HG03103 (cell line): ENCODE data around the gene AQP12A.
"Not testable (repeated sequence)": the region's sequence is repeated elsewhere in the genome, so short reads cannot be mapped to it uniquely, and the experiment has no call there.

Source experiments
- ATAC-seq: cut with Tn5 transposase; IDR thresholded peaks from one replicate; pipeline ENCODE4 v1.9.1; 2021; ENCODE audit warnings: low read depth; ENCODE audit not compliant: unreplicated experiment

The AQP12A gene, protein sequence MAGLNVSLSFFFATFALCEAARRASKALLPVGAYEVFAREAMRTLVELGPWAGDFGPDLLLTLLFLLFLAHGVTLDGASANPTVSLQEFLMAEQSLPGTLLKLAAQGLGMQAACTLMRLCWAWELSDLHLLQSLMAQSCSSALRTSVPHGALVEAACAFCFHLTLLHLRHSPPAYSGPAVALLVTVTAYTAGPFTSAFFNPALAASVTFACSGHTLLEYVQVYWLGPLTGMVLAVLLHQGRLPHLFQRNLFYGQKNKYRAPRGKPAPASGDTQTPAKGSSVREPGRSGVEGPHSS

DNA sequence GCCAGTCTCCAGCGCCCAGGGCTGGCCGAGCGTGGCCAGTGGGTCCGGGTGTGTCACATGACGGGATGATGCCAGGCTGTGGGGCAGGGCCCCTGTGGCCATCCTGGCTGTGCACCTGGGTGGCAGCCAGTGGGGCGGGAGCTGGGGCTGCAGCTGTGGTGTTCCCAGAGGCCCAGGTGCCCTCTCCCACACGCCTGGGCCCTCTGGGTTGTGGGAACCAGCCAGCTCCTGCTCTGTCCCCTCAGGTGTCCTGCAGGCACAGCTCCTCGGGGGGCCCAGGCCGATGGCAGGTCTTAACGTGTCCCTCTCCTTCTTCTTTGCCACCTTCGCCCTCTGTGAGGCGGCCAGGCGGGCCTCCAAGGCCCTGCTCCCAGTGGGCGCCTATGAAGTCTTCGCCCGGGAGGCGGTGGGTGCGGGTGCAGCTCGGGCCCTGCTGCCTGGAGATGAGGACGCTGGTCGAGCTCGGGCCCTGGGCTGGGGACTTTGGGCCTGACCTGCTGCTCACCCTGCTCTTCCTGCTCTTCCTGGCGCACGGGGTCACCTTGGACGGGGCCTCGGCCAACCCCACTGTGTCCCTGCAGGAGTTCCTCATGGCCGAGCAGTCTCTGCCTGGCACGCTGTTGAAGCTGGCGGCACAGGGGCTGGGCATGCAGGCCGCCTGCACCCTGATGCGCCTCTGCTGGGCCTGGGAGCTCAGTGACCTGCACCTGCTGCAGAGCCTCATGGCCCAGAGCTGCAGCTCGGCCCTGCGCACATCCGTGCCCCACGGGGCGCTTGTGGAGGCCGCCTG lies at the start of gene AQP12A:
AQP12A (plus strand) TSS at position 236 of the 790 bp plus-strand sequence; CDS start at position 284, 48 bp downstream.
- ATAC-seq: not testable (repeated sequence)

DNA sequence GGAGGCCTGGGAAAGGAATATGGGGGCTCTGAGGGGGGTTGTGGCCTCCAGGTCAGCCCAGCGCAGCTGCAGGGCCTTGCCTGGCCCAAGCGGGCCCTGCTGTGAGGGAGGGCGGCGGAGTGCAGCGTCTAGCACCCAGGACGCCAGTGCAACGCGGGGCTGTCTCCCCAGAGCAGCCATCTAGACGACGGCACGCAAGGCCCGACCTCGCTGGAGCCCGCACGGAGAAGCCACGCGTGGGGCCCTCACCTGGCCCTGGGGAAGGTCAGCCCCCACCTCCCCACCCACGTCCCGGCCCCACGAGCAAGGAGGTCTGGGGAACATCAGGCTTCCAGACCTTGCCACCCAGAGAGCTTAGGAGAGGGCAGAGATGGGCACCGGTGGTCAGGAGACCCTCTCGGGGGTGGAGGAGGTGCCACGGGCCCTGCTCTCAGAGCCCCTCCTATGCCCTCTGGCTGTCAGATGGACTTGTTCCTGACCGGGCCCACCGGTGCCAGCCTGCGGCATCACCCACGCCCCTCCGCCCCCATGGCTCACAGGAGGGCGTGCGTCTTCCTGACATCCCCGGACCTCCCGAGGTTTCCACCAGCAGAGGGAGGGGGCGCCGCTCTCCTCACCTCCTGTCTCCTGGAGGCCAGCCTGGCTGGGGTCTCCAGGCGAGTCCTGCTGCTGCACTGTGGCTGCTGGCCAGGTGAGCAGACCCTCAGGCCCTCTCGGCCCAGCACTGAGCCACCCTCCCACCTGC lies 49.4 kb upstream of the AQP12A start:
- no peak for ATAC-seq

DNA sequence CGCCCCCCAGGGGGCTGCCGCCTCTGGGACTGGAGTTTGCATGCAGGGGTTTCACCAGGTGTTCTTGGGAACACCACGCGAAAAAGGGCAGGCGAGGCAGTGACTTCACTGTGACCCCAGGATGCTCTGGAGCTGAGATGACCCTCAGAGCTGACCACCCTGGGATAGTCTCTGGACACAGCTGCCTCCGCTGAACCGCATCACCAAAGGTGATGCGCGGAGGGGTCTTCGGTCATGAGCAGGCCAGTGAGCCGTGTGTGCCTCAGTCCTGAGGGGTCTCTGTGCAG lies 48.9 kb upstream of the AQP12A start:
- ATAC-seq: no peak

DNA sequence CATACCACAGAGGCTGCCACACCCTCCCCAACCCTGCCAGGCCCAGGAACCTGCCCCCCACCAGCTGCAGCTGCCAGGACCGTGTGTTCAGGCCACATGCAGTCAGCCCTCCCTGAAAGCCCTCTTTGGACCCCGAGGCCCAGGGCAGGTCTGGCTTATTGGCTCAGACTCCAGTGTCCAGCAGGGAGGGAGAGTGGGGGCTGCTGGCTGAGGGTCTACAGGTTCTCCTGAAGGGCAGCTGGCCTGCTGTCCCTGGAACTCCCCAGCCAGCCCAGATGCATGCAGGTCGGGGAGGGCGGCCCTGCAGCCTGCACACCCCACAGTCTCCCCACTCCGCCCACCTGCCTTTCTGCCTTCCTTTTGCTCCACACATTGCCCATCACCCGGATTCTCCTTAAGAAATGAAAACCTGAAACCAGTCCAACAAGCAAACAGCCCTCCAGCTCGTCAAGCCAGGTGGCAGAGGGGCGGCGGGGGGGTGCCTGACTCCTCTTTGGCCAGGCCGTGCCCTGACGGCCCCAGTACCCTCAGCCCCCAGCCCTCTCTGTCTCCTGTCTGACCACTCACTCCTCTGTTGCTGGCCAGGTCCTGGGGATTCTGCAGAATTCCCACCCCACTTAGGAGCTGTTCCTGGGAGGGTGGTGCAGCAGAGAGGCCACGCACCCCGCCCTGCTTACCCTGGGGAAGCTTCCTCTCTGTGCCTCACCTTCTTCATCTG lies 48.4 kb upstream of the AQP12A start:
- no peak for ATAC-seq

DNA sequence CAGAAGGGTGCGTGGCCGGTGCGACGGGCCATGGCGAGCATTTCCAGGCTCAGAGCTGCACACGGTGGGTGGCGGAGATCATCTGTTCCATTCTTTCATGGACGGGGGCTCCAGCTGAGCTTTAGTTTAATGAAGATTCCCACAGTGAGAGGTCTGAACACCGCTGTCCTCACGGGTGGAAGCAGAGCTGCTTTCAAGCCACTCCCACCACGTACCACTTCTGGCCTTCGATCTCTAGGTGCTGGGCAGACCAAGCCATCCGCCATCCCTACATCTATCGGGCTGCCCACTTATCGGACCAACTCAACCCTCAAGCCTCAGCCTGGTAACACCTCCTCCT lies 47.9 kb upstream of the AQP12A start:
- ATAC-seq: no peak

DNA sequence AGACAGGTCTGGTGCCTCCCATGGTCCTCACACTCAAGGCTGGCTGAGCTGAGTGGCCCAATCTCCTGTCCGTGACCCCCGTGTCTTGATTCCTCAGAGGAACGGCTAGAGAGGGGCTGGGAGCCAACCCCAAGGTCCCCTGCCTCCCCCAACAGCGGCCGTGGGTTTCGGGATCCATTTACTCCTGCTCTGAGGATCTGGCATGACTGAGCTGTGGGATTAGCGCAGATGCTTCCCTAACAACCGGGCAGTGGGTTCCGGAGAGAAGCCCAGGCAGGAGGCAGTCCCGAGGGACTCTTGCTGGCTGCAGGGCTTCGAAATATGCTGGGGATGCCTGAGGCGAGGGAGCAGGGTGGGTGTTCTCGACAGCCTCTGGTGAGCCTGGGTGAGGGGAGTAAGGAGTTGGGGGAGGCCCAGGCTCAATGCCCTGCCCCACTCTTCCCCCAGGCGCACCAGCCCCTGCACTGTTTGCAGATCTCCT lies 47.5 kb upstream of the AQP12A start:
- ATAC-seq: no peak

DNA sequence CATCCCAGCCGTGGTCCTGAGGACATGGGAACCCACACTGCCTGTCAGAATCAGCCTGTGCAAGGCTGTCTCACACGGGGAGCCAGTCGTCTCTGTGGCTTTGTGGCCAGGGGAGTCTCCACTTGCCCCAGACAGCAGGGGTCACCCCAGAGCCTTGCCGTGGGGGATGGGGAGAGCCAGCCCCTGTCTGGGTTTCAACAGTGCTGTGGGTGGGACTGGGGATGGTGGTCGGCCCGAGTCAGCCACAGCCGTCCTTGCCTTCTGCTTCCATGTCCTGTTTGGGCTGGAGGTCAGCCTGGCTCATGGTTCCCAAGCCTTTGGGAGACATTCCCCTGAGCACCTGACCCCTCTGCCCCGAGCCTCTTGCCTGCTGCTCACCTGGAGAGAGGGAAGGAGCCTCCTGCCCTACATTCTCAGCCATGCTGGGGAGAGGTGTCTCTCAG lies 46.8 kb upstream of the AQP12A start:
- no peak for ATAC-seq

DNA sequence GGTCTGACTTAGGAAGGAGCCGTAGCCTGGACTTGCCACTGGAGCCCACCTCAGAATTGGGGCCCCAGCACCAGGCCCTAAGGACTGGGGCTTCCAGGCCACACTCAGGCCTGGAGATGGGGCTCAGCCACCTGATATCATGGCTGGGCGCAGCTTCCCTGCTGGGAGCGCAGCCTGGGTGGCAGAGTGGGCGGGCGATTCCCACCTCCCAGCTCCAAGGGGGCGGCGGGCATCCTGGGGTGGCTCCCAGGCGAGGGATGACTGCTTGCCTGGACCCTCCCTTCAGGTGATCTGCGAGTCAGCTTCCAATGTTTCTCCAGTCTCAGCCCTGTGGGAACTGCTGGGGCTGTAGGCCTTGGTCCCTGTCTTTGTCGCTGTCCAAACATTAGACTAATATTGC lies 46.3 kb upstream of the AQP12A start:
- ATAC-seq: no peak

DNA sequence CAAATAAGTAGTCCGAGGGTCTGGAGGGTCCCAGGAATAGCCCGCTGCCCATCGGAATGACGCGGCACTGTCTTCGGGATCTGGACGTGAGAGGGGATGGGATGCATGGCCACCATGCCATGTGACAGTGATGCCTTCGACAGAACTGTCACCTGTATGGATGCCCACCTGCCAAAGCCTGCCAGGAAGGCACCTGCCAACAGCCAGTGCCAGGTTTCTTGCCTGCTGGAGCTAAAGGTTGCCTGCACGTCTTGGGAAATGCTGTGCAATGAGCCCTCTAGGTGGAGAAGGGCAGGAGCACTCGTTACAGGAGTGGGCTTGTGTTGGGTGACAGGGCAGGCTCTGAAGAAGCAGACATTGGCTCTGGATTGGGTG lies 45.9 kb upstream of the AQP12A start:
- no peak for ATAC-seq

DNA sequence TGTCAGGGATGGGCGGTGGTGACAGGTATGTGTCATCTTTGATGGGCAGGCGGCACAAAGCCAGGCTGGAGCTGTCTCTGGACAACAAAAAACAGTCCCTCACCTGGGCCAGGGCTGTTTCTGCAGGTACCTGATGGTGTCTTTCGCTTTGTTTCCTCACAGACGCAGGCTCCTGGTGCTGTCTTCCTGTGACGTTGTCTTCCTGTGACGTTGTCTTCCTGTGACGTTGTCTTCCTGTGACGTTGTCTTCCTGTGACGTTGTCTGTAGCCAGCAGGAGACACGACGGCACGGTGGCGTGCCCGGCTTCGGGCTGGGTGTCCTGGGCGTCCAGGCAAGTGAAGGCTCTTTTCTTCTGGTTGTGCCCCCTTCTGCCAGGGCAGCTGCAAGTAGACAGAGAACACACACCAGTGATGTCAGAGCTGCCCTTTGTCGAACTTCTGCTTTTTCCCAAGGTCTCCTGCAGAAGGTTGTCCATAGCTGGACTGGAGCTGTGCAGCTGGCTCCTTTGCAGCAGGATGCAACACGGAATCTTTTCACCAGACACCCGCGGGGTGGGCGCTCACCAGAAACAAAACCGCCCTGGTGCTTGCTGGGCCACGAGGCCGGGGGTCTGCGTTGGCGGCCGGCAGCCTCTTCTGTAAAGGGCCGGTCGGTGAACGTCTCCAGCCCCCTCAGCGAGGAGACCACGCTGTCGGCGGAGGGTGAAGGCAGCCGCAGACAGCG lies 45.3 kb upstream of the AQP12A start:
- ATAC-seq: no peak

DNA sequence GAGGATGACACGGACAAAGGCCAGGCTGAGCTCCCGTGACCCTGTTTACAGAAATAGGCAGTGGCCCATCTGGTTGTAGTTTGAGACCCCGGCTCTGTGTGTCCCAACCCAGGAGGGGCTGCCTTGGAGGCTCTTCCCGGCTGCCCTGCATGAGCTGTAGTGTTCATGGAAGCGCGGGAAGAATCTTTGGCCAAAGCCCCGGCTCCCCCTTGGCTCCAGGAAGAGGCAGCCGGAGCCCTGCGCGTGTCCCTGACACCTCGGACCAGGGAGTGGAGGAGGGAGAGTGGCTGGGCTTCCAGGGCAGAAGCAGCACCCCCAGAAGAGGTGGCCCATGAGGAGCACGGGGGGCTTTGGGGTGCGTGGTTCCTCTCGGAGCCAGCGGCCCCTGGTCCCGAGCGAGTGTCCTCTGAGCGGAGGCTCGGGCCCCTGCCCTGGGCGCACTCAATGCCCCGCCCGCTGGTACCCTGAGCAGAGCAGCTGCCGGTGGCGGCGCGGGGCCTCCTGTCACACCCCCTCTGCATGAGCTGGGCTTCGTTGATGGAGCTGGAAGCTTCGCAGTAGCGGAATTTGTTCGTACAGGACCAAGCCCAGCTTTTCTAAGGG lies 44.7 kb upstream of the AQP12A start:
- no peak for ATAC-seq

DNA sequence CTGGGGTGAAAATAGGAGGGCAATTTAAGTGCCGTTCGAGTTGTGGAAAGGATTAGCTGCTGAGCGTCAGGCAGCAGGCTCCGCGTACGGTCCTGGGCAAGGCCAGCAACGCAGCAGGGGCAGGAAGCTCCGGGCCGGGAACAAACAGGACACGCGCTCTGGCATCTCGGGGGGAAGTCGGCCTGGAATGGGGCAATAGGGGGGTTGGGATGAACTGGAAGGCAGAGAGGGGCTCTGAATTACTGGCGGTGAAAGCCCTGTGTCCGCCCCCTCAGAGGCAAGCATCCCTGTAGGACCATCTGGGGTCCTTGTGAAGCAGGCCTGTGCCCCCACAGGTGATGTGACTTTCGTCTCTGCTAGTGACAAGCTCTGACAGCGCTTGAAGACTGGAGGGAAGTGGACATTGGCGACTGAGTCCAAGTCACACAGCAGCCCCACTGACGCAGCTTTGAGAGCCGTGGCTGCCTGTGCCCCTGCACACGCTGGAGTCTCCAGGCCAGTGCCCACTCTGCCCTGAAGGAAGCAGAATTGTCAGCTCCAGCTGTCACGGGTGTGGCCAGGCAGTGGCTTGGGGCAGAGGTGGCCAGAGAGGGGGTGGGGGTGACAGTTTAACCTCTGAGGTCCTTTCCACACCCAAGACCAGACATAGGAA lies 44.0 kb upstream of the AQP12A start:
- no peak for ATAC-seq

DNA sequence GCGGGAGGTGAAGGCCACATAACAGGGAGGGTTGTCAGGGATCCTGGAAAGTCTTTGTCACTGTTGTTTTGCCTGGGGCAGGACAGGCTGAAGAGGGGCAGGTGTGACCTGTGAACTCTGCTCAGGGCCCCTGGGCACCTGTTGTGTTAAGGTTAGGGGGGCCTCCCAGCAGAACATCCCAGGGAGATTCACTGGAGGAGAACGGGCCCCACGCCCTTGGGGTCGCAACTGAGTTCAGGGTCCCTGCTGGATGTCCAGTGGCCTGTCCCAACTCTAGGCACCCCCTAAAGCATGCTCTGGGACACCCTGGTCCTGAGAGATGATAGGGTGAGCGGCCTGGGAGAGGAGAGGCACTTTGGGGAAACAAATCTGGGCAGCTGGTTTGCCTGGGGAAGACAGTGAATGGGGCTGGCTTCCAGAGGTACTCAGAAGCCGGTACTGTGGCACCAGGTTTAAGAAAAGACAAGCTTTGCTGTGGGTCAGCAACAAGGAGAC lies 43.5 kb upstream of the AQP12A start:
- ATAC-seq: no peak

DNA sequence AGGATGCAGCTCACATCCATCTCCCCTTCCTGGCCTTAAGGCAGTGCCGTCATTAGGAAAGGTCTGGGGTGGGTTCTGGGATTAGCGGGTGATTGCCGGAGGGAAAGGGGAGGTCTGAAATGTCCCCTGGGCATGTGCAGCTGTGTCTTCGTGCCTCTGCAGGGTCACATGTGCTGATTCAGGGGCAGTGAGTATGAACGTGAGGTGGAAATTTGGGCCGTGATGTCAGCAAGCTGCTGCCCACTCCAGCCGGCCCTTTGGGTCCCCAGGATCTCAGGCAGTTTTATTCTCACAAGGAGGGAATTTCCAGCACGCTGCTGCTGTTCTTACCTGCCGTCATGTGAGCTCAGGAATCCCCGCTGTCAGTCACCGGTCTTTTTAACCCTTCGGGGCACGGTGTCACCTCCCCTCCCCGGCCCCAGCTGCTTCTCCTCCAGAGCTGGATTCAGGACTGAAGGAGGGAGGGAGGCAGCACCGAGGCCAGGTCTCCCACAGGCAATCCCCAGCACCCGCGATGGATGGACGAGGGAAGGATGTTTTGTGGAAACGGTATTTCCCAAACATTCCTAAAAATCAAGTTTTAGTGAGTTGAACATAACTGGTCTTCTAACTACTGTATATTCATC lies 42.9 kb upstream of the AQP12A start:
- no peak for ATAC-seq

DNA sequence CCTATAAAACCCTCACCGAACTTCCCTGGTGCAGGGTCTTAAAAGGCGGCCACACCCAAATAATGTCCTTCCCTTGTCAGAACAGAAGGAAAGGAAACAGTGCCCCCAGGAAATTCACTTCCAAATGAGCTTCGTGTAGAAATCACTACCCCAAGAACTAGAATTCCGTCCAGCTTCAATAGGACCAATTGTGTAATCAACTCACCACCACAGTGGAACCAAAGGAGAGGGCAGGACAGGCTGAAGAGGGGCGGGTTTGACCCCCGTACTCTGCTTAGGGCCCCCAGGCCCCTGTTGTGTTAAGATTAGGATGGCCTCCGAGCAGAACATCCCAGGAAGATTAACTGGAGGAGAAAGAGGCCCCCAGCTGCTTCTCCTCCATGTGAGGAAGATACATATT lies 42.3 kb upstream of the AQP12A start:
- no peak for ATAC-seq

DNA sequence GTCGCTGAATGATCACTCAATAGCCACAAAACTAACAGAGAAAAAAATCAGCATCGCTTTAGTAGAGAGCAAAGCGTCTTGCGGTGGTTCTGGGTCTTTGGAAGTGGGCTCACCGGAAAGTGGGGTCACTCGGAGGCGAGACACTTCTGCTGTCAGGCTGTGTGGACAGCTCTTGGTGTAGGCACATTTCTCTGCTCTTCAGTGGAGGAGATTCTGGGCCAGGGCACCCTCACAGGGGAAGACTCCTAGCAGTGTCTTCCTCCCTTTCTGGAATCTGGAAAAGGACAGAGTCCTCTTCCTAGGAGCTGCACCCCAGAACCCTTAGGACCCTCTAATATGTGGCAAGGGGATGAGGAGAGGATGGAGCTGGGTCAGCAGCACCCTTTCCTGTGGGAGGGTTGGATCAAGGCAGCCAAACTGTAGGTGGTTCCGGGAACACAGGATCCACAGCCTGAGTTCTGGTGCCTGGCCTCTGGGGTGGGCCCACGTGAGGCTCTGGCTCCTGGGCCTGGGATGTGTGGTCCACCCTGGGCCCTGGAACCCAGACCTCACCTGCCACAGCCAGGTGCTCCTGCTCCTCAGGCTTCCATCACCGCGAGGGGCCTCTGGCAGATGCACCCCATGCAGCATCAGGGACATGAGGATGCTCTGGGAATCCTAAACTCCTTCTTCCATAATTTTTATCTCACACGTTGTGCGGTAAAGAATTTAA lies 41.3 kb upstream of the AQP12A start:
- ATAC-seq: no peak

DNA sequence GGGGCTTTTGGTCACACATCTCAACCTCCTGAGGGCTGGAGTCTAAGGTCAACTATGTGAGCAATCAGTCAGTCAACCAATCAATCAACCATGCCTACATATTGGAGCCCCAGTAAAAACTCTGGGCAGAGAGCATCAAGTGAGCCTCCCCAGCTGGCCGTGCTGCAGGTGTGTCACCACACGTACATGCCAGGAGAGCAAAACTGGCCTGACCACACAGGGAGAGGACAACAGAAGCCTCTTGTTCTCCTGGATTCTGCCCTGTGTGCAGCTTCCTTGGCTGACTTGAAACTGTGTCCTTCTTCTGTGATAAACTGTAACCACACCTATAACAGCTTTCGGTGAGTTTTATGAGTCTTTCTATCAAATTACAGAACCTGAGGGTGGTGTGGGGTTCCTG lies 40.5 kb upstream of the AQP12A start:
- ATAC-seq: no peak
